GM10847 (cell line): ENCODE measurements around the gene TBXT.

Source experiments
- POLR2A ChIP-seq: IDR thresholded peaks from 2 replicates; pipeline ENCODE4 v1.6.1; 2011; ENCODE audit not compliant: insufficient read length; ENCODE audit errors: extremely low read depth

Gene TBXT, protein sequence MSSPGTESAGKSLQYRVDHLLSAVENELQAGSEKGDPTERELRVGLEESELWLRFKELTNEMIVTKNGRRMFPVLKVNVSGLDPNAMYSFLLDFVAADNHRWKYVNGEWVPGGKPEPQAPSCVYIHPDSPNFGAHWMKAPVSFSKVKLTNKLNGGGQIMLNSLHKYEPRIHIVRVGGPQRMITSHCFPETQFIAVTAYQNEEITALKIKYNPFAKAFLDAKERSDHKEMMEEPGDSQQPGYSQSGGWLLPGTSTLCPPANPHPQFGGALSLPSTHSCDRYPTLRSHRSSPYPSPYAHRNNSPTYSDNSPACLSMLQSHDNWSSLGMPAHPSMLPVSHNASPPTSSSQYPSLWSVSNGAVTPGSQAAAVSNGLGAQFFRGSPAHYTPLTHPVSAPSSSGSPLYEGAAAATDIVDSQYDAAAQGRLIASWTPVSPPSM

DNA sequence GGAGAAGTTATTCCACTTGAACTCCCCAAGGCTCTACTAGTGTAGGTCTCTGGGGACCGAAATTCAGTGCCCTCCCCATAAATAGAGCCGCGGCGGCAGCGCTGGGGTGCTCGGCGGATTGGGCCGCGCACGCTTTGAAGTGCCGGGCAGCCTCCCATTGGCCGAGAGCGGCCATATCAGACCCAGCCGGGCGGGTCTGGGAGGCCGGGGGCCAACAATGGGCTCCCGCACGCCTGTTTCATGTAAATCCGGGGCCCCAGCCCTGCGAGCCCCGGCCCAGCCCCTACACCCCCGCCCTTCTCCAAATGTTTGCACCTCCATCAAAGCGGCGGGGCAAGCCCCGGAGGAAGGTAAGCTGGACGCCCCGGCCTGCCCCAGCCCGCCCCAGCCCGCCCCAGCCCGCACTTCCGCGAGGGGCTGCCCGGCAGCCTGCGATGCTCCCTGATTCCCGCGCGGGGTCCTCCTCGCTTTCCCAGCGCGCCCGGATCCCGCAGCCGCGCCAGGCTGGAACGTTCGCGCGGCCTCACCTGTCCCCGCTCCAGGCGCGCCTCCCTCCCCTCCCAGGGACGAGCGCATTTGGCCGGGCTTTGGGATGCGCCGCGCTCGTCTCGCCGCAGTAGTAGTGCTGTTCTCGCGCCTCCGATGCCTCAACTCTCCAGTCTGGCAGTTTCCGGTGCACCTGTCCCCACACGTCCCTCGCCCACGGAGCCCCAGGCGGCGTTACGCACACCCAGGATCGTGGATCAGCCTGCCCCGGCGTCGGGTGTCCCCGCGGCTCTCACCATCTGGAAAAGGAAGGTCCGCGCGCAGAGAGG, at the start of gene TBXT:
Gene TBXT (minus strand): TSS at position 51 of the 815 bp plus-strand sequence. CDS start 260 bp downstream, outside the sequence.
- no peak for TF ChIP-seq POLR2A

DNA sequence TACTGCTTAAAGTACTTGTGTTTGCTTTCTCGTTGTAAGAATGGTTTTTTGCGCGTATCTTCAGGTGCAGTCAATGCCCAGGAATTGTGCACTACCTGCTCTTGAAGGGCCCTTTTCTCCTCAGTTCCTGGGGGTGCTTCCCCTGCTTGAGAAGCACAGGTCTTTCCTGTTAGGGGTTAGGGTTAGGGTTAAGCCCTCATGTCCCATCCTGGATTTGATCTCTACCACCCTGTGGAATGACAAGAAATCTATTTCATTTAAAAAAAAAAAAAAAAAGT, 39.6 kb upstream of the TBXT start:
- TF ChIP-seq POLR2A, result no peak

DNA sequence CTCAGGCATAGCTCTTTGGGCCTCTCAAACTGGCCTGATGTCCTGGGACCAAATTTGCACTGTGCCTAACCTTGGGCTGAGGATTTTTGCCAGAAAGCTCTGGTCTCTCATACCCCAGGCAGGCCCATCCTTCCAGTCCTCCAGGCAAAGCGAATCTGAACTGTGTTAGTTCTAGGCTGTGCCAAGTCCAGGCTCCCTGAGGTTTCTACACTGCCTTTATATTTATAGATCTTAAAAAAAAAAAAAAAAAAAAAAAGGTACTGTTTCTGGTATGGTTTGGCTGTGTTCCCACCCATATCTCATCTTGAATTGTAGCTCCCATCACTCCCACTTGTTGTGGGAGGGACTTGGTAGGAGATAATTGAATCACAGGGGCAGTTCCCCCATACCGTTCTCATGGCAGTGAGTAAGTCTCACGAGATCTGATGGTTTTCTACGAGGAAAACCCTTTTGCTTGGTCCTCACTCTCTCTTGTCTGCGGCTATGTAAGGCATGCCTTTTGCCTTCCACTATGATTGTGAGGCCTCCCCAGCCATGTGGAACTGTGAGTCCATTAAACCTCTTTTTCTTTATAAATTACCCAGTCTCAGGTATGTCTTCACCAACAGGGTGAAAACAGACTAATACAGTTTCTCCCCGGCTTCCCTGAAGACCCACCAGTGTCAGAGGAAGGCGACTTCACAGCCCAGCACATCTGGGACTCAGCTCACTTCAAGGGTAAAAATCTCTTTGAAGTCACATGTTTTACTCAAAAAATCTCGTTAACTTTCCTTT, 39.0 kb upstream of the TBXT start:
- no peak for TF ChIP-seq POLR2A

DNA sequence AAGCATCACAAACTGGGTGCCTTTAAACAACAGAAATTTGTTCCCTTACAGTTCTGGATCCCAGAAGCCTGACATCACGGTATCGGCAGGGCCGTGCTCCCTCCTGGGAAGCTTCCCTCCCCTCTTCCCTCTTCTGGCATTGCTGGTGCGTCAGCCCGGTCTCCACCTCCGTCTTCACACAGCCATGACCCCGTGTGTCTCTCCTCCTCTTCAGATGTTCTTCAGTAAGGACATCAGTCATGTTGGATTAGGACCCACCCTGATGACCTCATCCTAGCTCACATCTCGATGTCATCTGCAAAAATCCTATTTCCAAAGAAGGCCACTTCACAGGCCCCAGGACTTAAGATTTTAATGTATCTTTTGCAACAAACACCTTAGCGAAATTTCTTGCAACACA, 38.4 kb upstream of the TBXT start:
- TF ChIP-seq POLR2A, result no peak

DNA sequence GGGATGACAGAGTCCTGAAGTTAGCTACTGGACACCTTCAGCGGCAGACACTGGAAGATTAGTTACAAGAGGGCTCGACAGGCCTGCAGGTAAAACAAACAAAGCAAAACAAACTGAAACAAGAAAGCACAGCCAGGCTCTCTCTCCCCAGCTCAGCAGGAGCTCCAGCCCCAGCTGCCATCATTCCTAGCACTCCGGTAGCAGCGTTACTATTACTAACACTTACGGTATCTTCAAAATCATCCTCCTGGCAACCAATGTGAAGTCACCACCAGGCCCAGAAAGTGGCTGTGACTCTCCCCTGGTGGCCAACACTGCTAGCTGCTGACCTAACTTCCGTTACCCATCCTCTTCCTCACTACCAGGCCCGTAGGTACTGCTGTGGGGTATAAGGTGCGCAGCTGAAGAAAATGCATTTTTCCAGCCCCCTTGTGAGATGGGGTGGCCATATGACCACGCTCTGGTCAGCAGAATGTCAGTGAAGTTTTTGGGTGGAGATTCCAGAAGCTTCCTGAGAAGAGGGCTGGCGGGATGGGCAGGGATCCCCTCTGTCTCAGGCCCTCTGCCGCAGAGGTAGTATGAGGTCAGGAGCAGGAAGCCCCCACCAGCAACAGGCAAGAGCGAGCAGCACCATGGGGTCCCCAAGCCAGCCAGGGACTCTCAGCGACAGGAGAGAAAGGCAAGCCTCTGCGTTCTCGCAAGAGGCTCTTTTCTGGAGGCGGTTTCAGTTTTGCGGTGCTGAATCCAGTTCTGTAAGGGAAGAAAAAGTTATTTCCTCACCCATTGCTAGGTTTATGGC, 37.4 kb upstream of the TBXT start:
- TF ChIP-seq POLR2A, result no peak

DNA sequence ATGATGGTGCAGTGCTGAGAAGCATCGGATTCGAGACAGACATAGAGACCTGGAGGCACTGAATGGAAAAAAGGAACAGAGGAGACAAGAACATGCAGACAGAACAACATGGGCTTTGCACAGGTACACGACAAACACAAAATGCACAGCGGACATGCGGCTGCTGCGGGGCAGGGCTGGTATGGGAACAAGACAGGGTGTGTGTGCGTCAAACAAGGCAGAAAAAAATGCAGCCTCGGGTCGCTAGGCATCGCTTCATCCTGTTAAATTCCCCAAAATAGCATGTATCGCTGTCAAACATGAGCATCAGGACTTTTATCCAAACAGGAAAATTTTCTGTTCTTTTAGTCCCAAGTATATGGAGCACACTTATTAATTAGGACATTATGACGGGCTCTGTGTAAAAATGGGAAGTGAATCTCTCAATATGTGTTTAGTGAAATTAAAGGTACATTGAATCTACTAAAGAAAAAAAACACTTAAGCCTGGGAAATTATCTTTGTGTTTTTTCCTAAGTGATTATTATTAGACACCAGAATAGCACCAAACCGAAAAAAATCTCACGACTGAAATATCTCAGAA, 36.1 kb upstream of the TBXT start:
- no peak for TF ChIP-seq POLR2A

DNA sequence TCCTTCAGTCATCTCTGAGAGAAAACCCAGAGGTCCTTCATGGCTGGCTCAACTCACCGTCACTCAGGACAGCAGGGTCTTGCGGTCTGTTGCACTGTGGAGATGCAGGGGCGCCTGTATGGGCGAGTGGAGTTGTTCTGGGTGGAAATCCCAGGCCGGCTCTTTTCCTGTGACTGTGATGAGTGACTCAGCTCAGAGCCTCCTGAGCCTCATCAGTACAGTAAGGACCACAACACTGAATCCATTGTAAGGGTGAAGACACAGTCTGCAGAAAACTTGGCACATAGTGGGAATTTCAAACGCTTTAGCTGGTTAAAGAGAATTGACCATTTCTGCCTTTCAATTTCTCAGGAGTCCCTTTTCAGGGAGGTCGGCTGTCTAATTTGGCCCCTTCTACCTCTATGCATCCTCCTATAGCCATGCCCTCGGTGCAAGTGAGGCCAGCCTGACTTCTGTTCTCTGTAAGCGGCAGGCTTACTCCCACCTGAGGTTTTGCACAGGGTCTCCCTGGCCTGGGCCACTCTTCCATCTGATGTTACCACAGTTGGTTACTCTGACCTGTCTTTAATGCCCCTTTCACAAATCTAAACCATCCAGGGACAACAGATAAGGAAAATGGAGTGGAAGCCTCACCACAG, 35.5 kb upstream of the TBXT start:
- no peak for TF ChIP-seq POLR2A

DNA sequence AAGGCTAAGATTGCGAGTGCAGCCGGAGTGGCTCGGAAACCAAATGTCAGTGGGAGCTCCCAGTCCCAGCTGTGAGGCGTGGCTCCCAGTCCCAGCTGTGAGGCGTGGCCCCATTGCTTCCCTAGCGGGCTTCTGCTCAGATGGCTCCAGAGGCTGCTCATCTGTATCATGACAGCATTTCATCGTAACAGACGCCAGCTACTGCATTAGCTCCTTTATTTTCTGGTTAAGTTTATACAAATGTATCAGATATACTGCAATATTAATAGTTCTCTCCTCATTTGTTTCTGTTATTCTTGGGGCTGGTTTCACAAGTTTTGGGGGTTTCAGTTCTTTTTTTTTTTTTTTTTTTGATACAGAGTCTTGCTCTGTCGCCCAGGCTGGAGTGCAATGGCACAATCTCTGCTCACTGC, 34.7 kb upstream of the TBXT start:
- TF ChIP-seq POLR2A, result no peak

DNA sequence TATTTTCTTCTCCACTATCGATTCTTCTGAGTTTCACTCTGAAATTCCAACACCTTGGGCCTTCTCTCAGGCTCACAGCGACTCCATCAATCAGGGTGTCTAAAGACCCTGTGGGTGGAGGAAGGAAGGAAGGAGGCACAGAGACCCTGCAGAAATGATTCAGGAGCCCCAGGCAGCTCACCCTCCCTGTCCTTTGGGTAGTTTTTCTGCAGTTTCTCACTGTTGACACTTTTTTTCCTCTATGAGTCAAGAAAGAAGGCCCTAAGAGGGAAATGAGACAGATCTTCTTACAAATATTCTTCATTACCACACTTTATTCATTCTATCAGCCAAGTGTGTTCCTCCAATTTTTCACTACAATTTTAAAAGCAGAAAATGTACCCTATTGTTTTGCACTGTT, 34.2 kb upstream of the TBXT start:
- TF ChIP-seq POLR2A, result no peak

DNA sequence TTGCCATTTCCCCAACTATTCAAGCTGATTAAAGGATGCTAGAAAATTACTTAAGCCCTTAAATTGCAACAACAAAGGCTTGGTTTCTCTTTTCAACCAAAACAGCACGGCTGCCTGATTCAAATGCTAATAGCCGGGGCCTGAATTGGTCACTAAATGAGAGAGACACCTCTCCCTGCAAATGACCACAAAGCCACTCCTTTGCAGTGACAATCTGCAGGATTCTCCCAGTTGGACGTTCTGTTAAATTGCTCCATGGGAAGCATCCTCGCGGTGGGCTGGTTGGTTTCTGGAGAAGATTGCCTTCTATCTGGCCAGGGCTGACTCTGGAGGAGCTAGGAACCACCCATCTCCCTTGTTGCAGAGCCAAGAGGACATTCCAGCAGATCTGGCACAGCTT, 29.7 kb upstream of the TBXT start:
- TF ChIP-seq POLR2A, result no peak

DNA sequence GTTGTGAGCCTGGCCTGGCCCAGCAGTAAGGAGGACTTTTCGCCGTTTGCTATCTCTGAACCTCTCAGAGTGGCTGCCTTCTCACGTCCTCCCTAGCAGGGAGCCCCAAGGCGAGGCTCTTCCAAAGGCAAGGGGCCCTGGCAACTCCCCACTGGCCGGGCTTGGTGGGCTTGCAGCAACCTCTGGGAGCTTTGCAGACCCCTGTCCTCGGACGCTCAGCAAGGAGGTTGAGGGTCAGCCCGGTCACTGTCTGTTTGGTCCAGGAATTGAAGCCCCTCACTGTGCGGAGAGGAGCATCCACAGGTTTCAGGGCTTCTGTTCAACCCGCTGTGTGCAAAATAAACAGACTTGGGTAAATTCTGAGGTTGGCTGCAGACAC, 28.2 kb upstream of the TBXT start:
- no peak for TF ChIP-seq POLR2A

DNA sequence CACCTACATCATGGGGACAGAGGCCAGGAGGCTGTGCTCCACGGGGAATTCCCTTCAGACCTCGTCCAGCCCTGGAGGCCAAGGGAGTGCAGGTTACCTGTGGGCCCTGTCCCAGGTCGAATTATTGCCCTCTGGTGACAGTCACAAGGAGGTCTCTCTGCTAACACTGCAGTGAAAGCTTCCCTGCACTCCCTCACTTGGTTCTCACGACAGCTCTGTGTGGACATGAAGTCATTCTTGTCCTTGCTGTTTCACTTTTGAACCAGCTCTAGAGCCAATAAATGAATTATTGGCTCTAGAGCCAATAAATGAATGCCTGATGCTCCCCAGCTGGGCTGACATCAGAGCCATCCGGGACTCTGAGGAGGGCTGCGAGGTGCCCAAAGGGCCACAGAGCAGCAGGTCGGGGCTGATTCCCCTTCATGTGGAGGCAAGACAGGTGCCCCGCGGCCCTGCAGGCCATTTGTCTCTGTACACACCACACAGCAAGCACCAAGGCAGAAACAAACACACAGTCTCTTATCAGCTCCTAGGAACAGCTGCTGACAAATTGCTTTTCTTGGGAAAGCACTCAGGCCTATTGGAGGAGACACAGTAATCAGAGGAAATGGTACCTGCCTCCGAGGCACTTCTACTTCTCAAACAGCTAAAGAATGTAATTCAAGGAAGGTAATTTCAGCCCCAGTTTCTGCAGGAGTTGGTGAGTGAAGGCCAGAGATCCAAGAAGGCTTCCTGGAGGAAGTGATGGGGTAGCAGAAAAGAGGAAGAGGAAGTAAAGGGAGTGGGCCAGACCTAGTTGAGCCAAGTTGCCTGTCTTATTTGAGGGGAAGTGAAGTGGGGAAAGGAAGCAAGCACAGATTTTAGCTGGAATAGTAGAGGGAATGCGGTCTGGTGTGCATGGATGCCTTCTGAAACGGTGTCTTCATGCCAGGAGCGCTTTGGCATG, 27.5 kb upstream of the TBXT start:
- no peak for TF ChIP-seq POLR2A

DNA sequence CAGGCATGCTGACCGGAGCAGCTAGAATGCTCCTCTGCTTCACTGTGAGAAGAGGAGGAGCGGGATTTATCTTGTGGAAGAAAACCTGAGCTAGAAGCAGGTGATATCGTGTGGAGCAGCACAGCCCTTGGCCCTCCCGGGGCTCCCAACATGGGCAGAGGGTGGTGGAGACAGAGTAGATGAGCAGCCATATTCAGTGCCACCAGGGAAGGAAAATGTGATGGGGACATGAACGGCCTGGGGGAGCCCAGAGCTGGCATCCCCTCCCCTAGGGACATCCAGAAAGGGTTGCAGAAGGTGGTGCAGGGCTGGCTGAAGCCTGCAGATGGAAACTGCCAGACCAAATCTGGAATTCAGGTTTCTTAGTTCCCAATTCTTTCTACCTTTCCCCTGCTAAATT, 24.9 kb upstream of the TBXT start:
- no peak for TF ChIP-seq POLR2A
